RWPE1 (cell line): Measurements from ENCODE around the gene NPW.

ENCODE experiments used
- CTCF ChIA-PET: fragments of 350-600 bp; sonication (Branson Sonifier 250); formaldehyde crosslinking; extraction: SDS; loops from one replicate; lab custom pipeline; 2021; lab: Yijun Ruan, JAX
- POLR2A ChIA-PET: fragments of 400-600 bp; formaldehyde crosslinking; extraction: SDS; loops from one replicate; lab custom pipeline; 2020; ENCODE audit warnings: antibody characterized with exemption; ENCODE audit not compliant: low non-redundant PET; lab: Yijun Ruan, JAX
- DNase-seq: peaks from one replicate; pipeline ENCODE4 v3.0.0; 2012; ENCODE audit warnings: low spot score
- H3K27ac ChIP-seq: fragments of 450-650 bp; 2 replicates; pipeline ENCODE4 v1.5.1; 2017
- CTCF ChIP-seq: fragments of 450-650 bp; conservative IDR thresholded peaks from 2 replicates; pipeline ENCODE4 v1.5.1; 2017; ENCODE audit warnings: low read depth, mild to moderate bottlenecking

The NPW gene

GRCh38 chr16:1975432-1976215 is 44.0 kb upstream of the NPW start:
- H3K27ac ChIP-seq, result peak overlapping the region; percentile 74
- TF ChIP-seq CTCF, result no peak
- DNase-seq, result no peak
- ChIA-PET POLR2A (no interaction called here), CTCF (interaction anchor here (0.6 kb wide), 1 partner anchor 47 kb away, joined by 3 read pairs; no protein-coding TSS in a partner anchor)

- ChIA-PET CTCF (interaction anchor here (0.6 to 0.8 kb wide), 2 partner anchors 9 to 48 kb away, joined by 3 read pairs; no protein-coding TSS in a partner anchor), POLR2A (interaction anchor here (0.6 kb wide), 1 partner anchor 9 kb away, joined by 3 read pairs; the partner anchor contains the start of gene RNF151)
- peak overlapping the region; percentile 74 for H3K27ac ChIP-seq
- TF ChIP-seq CTCF, result no peak
- DNase-seq, result no peak
Observed at GRCh38 chr16:1976216-1976520, 43.4 kb upstream of the NPW start.

- ChIA-PET CTCF (interaction anchor here (0.6 to 0.8 kb wide), 2 partner anchors 7 to 56 kb away, joined by 3 read pairs; no protein-coding TSS in a partner anchor), POLR2A (interaction anchor here (0.6 kb wide), 1 partner anchor 160 kb away, joined by 3 read pairs; no protein-coding TSS in a partner anchor)
- no peak for TF ChIP-seq CTCF
Observed at GRCh38 chr16:1976951-1977874, 42.4 kb upstream of the NPW start.

DNA sequence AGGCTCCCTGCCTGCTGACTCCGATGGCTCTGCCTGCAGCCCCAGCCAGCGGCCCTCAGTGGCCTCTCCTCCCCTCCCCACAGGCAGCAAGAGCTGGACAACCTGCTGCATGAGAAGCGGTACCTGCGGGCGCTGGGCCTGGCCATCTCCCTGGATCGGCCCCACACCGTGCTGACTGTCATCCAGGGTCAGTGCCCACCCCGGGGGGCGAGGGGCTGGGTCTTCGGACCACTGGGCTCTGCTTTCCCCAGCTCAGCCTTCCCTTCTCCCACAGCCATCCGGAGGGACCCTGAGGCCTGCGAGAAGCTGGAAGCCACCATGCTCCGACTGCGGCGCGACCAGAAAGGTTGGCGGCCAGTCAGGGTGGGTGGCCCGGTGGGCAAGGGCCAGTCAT is 41.7 kb upstream of the NPW start:
- peak overlapping the region; percentile 74 for H3K27ac ChIP-seq
- no peak for DNase-seq
- TF ChIP-seq CTCF, result no peak
- ChIA-PET CTCF (interaction anchor here (0.6 kb wide), 1 partner anchor 57 kb away, joined by 3 read pairs; no protein-coding TSS in a partner anchor), POLR2A (no interaction called here)

More at GRCh38 chr16:1976951-1977874, 42.4 kb upstream of the NPW start:
- peak overlapping the region; percentile 74 for H3K27ac ChIP-seq
- no peak for DNase-seq

DNA sequence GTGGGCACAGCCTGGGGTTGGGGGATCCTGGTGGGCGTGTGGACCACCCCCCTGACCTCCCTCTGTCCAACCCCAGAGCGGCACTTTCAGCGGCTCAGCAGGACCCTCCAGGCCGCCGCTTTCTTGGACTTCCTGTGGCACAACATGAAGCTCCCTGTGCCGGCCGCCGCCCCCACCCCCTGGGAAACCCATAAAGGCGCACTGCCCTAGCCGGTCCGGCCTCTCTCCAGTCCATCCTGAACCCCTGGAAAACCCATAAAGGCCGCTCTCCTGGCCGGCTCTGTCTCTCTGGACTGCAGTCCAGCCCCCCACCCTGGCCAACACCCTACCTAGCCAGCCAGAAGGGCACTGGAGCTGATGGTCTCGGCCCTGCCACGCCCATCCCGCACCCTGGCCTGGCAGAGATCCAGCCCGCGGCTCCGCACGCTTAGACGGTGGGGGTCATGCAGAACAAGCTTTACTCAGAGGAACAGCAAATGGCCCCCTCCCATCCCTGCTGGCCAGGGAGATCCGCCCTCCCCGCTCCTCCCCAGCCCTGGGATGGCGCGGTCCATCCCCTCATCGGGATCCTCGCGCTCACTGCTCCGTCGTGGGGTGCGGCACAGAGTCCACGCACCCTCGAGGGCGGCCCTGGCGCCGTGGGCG is 41.0 kb upstream of the NPW start:
- ChIA-PET POLR2A (interaction anchor here (0.8 kb wide), 1 partner anchor 13 kb away, joined by 5 read pairs; the partner anchor contains the start of gene RPS2), CTCF (no interaction called here)
- H3K27ac ChIP-seq, result peak overlapping the region; percentile 74
- TF ChIP-seq CTCF, result no peak
- DNase-seq, result no peak
